Cardiac fibroblast (primary cell): Measurements from ENCODE around the gene NPEPL1.
"Not testable (repeated sequence)": the region's sequence is repeated elsewhere in the genome, so short reads cannot be mapped to it uniquely, and the experiment has no call there.

Experiments used
- DNase-seq, 2 donors: peaks; one replicate each; pipeline versions ENCODE4 v3.0.0 to v3.0.0-alpha.2; 2010; ENCODE audit warnings: low read depth in 2 of 2
- H3K4me3 ChIP-seq, 2 donors: replicated peaks in 1 of 2; 1 replicate in 1 of 2; 2 replicates in 1 of 2; pipeline ENCODE4 v1.5.1; 2011; ENCODE audit warnings: low read depth in 2 of 2, low read length in 2 of 2, mild to moderate bottlenecking in 2 of 2, moderate library complexity in 1 of 2
- CTCF ChIP-seq: IDR thresholded peaks from one replicate; pipeline ENCODE4 v1.5.1; 2011; ENCODE audit warnings: low read depth, mild to moderate bottlenecking, low read length, inconsistent platforms

Gene NPEPL1

GRCh38 chr20:58723628-58723984 lies 31.0 kb downstream of the NPEPL1 start:
- no peak overlapping the region for H3K4me3 ChIP-seq
- no peak for TF ChIP-seq CTCF
- no peak for DNase-seq

GRCh38 chr20:58726156-58726555 lies 33.6 kb downstream of the NPEPL1 start:
- not testable (repeated sequence) for DNase-seq, H3K4me3 ChIP-seq

- TF ChIP-seq CTCF = no peak
These were observed 38.6 kb downstream of the NPEPL1 start for GRCh38 chr20:58731192-58731591.

DNA sequence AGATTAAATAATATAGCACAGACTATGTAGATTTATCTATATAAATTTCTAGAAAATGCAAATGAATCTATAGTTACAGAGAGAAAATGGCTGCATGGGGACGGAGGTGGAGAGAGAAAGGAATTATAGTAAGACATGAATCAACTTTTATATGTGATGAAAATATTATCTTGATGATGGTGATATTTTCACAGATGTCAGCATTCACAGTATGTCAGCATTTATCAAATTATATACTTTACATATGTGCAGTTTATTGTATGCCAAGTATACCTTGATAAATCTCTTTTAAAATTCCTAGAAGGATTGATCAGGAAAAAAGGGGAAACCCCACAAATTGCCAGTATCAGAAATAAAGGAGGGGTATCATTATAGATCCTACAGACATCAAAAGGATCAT lies 44.6 kb downstream of the NPEPL1 start:
- no peak for TF ChIP-seq CTCF
- H3K4me3 ChIP-seq = no peak overlapping the region
- DNase-seq = no peak

More at GRCh38 chr20:58731192-58731591, 38.6 kb downstream of the NPEPL1 start:
- no peak overlapping the region for H3K4me3 ChIP-seq
- no peak for DNase-seq

DNA sequence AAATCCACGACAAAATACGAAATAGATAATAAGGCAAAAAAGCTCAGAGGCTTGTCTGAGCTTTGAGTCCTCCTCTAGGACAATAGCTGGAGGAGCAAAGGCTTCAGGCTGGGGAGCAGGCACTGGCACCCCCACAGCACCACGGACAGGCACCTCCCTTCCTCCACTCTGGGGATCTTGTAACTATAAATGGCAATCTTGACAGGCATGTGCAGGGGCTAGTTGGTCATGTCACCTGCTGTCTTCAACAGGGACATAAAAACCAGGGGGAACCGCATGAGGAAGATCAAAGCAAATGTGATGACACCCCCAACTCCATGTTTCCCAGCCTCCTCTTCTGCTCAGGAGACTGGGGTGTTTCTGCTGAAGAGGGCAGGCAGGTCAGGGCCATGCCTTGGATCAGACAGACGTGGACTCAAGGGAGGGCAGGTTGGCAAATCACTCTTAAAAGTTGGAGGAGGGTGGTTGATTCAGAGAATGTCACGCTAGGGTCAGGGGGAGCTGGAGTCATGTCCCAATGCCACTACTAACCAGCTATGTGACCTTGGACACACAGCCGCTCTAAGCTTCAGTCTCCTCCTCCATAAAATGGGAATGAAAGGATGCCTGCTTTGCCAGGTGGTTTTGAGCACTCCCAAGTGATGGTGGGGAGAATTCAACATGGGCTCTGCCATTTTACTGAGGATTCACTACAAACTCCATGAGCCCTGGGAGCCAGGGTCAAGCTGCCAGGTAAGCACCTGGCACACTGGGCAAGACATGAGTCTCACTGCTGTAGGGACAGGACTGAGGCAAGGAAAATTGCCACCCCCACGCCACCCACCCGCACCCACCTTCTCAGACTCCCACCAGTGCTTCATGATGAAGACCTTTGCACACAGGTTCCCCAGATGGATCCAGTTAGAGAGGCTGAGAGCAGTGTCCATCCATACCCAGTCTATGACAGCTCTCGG lies 48.0 kb downstream of the NPEPL1 start:
- TF ChIP-seq CTCF = no peak
- no peak overlapping the region for H3K4me3 ChIP-seq
- no peak for DNase-seq

DNA sequence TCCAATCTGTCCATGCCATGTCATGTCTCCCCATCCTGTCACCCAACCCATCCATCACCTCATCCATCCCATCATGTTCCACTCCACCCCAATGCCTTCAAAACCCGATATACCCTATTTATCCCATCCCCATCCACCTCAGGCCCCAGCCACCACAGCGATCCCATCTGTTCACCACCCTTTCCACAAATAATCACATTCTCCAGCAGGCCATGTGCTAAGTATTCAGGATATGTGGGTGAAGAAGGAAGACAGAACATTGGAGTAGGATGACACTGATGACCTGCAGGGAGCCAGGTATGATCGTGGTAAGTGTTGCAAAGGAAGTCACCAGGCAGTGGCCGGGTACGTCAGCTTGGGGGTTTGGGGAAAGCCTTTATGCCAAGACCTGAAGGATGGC lies 48.8 kb downstream of the NPEPL1 start:
- no peak for TF ChIP-seq CTCF
- no peak for DNase-seq
- no peak overlapping the region for H3K4me3 ChIP-seq

- no peak overlapping the region for H3K4me3 ChIP-seq
- DNase-seq = no peak
- no peak for TF ChIP-seq CTCF
These were observed 50.3 kb downstream of the NPEPL1 start for GRCh38 chr20:58742668-58743566.
